SU-DHL-6 (cell line): ENCODE data around the gene CDNF.
"Not testable (repeated sequence)": the region's sequence is repeated elsewhere in the genome, so short reads cannot be mapped to it uniquely, and the experiment has no call there.

Experiments
- H2AFZ ChIP-seq: fragments of 200-600 bp; sonication (generic); 2 replicates; pipeline ENCODE4 v1.6.1; 2014; ENCODE audit warnings: low read depth, mild to moderate bottlenecking, moderate library complexity, mixed read lengths, antibody characterized with exemption, low read length; ENCODE audit not compliant: severe bottlenecking
- H3F3A ChIP-seq: fragments of 200-600 bp; shearing (Covaris generic); 2 replicates; pipeline ENCODE4 v1.6.0; 2016; ENCODE audit warnings: antibody characterized with exemption, mild to moderate bottlenecking; ENCODE audit not compliant: insufficient read depth
- H3K27ac ChIP-seq: fragments of 200-600 bp; sonication (generic); 2 replicates; pipeline ENCODE4 v1.5.1; 2016; ENCODE audit warnings: low read depth, mild to moderate bottlenecking, low read length, moderate library complexity, mixed read lengths
- H3K27me3 ChIP-seq: fragments of 200-600 bp; sonication (generic), shearing (Covaris generic); 2 replicates; pipeline ENCODE4 v1.6.0; 2014; ENCODE audit warnings: mild to moderate bottlenecking, low read length
- H3K36me3 ChIP-seq: fragments of 200-600 bp; sonication (generic); 2 replicates; pipeline ENCODE4 v1.6.1; 2014; ENCODE audit warnings: mild to moderate bottlenecking, low read length, mixed read lengths
- H3K4me2 ChIP-seq: fragments of 300-600, 200-600 bp; shearing (Covaris generic), sonication (generic); 2 replicates; pipeline ENCODE4 v1.6.0; 2014; ENCODE audit warnings: low read length, low read depth, mild to moderate bottlenecking; ENCODE audit not compliant: poor library complexity, severe bottlenecking
- H3K4me3 ChIP-seq: fragments of 200-600 bp; sonication (generic); 2 replicates; pipeline ENCODE4 v1.5.1; 2014; ENCODE audit warnings: antibody characterized with exemption, low read length, mild to moderate bottlenecking, mixed read lengths; ENCODE audit not compliant: insufficient read depth, poor library complexity, severe bottlenecking
- H3K79me2 ChIP-seq: fragments of 200-600 bp; sonication (generic); 2 replicates; pipeline ENCODE4 v1.6.1; 2014; ENCODE audit warnings: mild to moderate bottlenecking, low read length, moderate library complexity; ENCODE audit not compliant: insufficient read depth
- H3K9ac ChIP-seq: fragments of 200-600 bp; sonication (generic); 2 replicates; pipeline ENCODE4 v1.7.0; 2014; ENCODE audit warnings: mild to moderate bottlenecking, low read length
- H3K9me2 ChIP-seq: fragments of 200-600 bp; sonication (generic); replicated peaks from 2 replicates; pipeline ENCODE4 v1.6.1; 2014; ENCODE audit warnings: low read length; ENCODE audit not compliant: insufficient read depth
- H3K9me3 ChIP-seq: fragments of 200-600 bp; sonication (generic); 2 replicates; pipeline ENCODE4 v1.6.1; 2014; ENCODE audit warnings: low read length, mixed read lengths; ENCODE audit not compliant: insufficient read depth
- H4K20me1 ChIP-seq: fragments of 200-600 bp; sonication (generic); 2 replicates; pipeline ENCODE4 v1.6.1; 2014; ENCODE audit warnings: low read depth, mild to moderate bottlenecking, antibody characterized with exemption, low read length, moderate library complexity, mixed read lengths
- EZH2phosphoT487 ChIP-seq: fragments of 200-600 bp; sonication (generic), shearing (Covaris generic); conservative IDR thresholded peaks from 2 replicates; pipeline ENCODE4 v1.6.1; 2018; ENCODE audit warnings: mild to moderate bottlenecking, antibody characterized with exemption, low read length, moderate library complexity, mixed read lengths
- TF ChIP-seq, protein P1 (sequence below): fragments of 200-600 bp; sonication (generic); IDR thresholded peaks from one replicate; pipeline ENCODE4 v1.5.1; 2017; ENCODE audit warnings: antibody characterized with exemption, mild to moderate bottlenecking, low read length, moderate library complexity; ENCODE audit not compliant: insufficient read depth, poor library complexity, severe bottlenecking

CDNF gene

DNA sequence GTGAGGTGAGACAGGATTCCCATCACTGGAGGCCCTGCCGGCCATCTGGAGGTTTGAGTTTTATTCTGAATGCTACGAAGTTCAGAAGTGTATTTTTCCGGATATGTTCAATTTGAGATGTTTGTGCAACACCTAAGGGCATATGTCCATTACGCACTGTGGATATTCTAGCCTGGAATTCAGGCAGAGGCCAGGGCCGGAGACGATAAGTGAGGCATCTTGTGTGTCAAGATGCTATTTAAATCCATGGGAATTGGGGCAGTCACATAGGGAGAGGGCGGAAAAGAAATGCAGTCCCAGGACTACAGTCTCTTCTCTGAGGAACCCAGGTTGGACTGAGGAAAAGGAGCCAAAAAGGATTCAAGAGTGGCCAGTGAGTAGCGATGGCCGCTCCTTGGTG, 38.9 kb upstream of the CDNF start:
- no peaks in the 10 kb centered on the region for H4K20me1 ChIP-seq
- H3K9me2 ChIP-seq: no peaks in the 10 kb centered on the region
- H3K4me3 ChIP-seq: no peak overlapping the region
- TF ChIP-seq EZH2phosphoT487: no peak
- TF ChIP-seq, protein P1, sequence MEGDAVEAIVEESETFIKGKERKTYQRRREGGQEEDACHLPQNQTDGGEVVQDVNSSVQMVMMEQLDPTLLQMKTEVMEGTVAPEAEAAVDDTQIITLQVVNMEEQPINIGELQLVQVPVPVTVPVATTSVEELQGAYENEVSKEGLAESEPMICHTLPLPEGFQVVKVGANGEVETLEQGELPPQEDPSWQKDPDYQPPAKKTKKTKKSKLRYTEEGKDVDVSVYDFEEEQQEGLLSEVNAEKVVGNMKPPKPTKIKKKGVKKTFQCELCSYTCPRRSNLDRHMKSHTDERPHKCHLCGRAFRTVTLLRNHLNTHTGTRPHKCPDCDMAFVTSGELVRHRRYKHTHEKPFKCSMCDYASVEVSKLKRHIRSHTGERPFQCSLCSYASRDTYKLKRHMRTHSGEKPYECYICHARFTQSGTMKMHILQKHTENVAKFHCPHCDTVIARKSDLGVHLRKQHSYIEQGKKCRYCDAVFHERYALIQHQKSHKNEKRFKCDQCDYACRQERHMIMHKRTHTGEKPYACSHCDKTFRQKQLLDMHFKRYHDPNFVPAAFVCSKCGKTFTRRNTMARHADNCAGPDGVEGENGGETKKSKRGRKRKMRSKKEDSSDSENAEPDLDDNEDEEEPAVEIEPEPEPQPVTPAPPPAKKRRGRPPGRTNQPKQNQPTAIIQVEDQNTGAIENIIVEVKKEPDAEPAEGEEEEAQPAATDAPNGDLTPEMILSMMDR: no peak
- H3K27ac ChIP-seq: no peak overlapping the region
- no peak overlapping the region for H2AFZ ChIP-seq
- peak overlapping the region; percentile 98 for H3K9ac ChIP-seq
- H3K36me3 ChIP-seq: peaks cover 12% of the 10 kb centered on the region; the same call in 1 of the 2 replicates
- no peaks in the 10 kb centered on the region for H3K9me3 ChIP-seq
- H3K79me2 ChIP-seq: peaks cover 54% of the 10 kb centered on the region
- no peaks in the 10 kb centered on the region for H3K27me3 ChIP-seq
- H3K4me2 ChIP-seq: peak overlapping the region; percentile 99
- peaks cover 33% of the 10 kb centered on the region for H3F3A ChIP-seq

DNA sequence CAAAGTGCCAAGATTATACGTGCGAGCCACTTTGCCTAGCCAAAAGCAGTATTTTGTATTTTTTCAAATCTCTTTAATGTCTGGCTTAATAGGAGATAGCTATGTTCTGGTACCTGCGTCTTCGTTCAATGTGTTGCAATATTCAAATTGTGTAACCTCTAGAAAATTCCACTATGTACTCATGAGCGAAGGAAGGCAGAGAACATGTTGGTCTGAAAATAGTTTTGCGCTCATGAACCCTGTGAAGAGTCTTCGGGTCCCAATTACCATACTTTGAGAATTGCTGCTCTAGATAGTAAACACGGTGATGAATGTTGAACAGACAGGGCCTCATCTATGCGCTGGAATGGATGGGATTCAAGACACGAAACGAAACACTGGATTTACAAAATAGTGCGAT, 38.1 kb upstream of the CDNF start:
- no peaks in the 10 kb centered on the region for H3K9me2 ChIP-seq
- peaks cover 14% of the 10 kb centered on the region for H3K36me3 ChIP-seq
- no peak overlapping the region for H3K27ac ChIP-seq
- H3K79me2 ChIP-seq: peaks cover 46% of the 10 kb centered on the region
- H3K9me3 ChIP-seq: no peaks in the 10 kb centered on the region
- H4K20me1 ChIP-seq: no peaks in the 10 kb centered on the region
- H2AFZ ChIP-seq: no peak overlapping the region
- no peak overlapping the region for H3K9ac ChIP-seq
- no peaks in the 10 kb centered on the region for H3K27me3 ChIP-seq
- no peak overlapping the region for H3K4me3 ChIP-seq
- peaks cover 26% of the 10 kb centered on the region for H3F3A ChIP-seq
- H3K4me2 ChIP-seq: no peak overlapping the region
- no peak for TF ChIP-seq EZH2phosphoT487
- TF ChIP-seq, protein P1: no peak

DNA sequence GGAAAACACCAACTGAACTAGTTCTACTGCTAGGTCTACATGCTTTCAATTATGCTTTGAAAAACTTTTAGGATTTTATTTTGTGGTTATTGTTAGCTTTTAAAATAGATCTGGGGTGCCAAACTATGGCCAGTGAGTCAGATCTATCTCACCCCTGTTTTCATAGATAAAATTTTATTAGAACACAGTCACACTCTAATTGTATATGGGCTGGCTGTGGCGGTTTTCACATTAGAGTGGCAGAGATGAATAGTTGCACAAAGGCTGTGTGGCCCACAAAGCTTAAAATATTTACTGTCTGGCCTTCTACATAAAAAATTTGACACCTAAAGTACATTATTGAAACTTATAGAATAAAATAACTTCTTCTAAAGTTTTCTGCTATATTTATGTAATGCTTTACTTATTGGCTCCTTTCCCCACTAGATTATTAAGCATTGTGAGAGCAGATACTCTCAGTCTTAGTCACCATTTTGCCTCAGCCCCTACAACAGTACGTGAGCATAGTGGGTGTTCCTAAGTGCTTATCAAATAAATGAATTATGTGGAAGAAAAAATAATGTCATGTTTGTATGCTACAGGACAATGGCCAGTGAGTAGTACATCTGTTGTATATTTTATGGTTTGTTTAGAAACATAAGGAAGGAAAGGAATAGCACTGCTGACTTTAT, 35.4 kb upstream of the CDNF start:
- no peak overlapping the region for H3K27ac ChIP-seq
- H3K9me2 ChIP-seq: no peaks in the 10 kb centered on the region
- H3K79me2 ChIP-seq: peaks cover 21% of the 10 kb centered on the region
- no peak overlapping the region for H3K9ac ChIP-seq
- H3K4me2 ChIP-seq: no peak overlapping the region
- no peak overlapping the region for H3K4me3 ChIP-seq
- peaks cover 28% of the 10 kb centered on the region for H3K36me3 ChIP-seq
- no peaks in the 10 kb centered on the region for H4K20me1 ChIP-seq
- TF ChIP-seq EZH2phosphoT487: no peak
- TF ChIP-seq, protein P1: no peak
- H3K27me3 ChIP-seq: no peaks in the 10 kb centered on the region
- H3F3A ChIP-seq: peaks cover 26% of the 10 kb centered on the region
- H3K9me3 ChIP-seq: no peaks in the 10 kb centered on the region
- H2AFZ ChIP-seq: no peak overlapping the region

DNA sequence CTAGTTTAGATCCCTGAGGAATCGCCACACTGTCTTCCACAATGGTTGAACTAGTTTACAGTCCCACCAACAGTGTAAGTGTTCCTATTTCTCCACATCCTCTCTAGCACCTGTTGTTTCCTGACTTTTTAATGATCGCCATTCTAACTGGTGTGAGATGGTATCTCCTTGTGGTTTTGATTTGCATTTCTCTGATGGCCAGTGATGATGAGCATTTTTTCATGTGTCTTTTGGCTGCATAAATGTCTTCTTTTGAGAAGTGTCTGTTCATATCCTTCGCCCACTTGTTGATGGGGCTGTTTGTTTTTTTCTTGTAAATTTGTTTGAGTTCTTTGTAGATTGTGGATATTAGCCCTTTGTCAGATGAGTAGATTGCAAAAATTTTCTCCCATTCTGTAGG, 27.0 kb upstream of the CDNF start:
- not testable (repeated sequence) for H3K9me3 ChIP-seq, H4K20me1 ChIP-seq, H3K9me2 ChIP-seq, H2AFZ ChIP-seq, H3K4me3 ChIP-seq, H3K27me3 ChIP-seq, H3K27ac ChIP-seq, H3K9ac ChIP-seq, H3K79me2 ChIP-seq, H3K4me2 ChIP-seq
- Histone ChIP-seq H3F3A (peaks cover 10% of the 10 kb centered on the region; the same call in 1 of the 2 replicates), H3K36me3 (peaks cover 23% of the 10 kb centered on the region; the same call in 1 of the 2 replicates)

DNA sequence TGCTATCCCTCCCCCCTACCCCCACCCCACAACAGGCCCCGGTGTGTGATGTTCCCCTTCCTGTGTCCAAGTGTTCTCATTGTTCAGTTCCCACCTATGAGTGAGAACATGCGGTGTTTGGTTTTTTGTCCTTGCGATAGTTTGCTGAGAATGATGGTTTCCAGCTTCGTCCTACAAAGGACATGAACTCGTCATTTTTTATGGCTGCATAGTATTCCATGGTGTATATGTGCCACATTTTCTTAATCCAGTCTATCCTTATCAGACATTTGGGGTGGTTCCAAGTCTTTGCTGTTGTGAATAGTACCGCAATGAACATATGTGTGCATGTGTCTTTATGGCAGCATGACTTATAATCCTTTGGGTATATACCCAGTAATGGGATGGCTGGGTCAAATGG, 26.6 kb upstream of the CDNF start:
- not testable (repeated sequence) for H3K79me2 ChIP-seq, H3K27me3 ChIP-seq, H3K9me3 ChIP-seq, H3K9ac ChIP-seq, H3K4me3 ChIP-seq, H4K20me1 ChIP-seq, H3K4me2 ChIP-seq, H3K27ac ChIP-seq, H2AFZ ChIP-seq, H3K9me2 ChIP-seq
- peaks cover 19% of the 10 kb centered on the region; the same call in 1 of the 2 replicates for H3K36me3 ChIP-seq
- H3F3A ChIP-seq: peaks cover 10% of the 10 kb centered on the region; the same call in 1 of the 2 replicates
